Measurements from ENCODE around the gene ITGA2B.
"Not testable (repeated sequence)": the region's sequence is repeated elsewhere in the genome, so short reads cannot be mapped to it uniquely, and the experiment has no call there.

- TF ChIP-seq CTCF, POLR2A (IDR thresholded peaks at IDR 0.05): not testable (repeated sequence)
These were observed 20.8 kb downstream of the ITGA2B start for GRCh38 chr17:44368391-44369243.

All from upper lobe of left lung (tissue), 4 donors.